ENCODE results near the gene CCNI2. TPM values are rescaled to one million over a fixed set of nuclear protein-coding genes. Genes with fewer than 3 reads are reported as not detected.
"Not testable (repeated sequence)": the region's sequence is repeated elsewhere in the genome, so short reads cannot be mapped to it uniquely, and the experiment has no call there.

CCNI2 gene
- total RNA-seq, 1 donor from 2014 or later = 7.6 TPM

DNA sequence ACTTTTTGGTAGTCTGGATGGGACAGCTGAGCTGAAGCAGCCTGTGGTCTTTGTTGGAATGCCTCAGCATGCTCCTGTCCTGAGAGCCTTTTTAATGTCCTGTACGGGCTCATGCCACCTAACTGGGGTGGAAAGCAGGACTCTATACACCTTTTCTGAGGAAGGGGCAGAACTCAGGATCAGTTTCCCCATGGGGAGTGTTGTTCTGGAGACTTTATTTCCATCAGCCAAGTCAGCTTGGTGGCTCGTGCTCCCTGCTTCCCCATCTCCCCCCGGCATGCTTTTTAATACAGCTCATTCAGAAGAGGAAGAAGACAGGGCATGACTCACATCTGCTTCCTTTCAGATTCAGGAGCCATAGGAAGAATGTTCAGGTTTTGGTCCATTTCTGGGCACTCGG lies 34.9 kb downstream of the CCNI2 start:
- peaks cover 2% of the 10 kb centered on the region for H3K36me3 Mint-ChIP-seq (ENCODE audit: low read depth)
- peaks cover 25% of the 10 kb centered on the region for H3K4me1 Mint-ChIP-seq (ENCODE audit: low read depth)
- intact Hi-C loops (cut with micrococcal nuclease) = no loop called here
- peaks cover 64% of the 10 kb centered on the region for H3K27me3 Mint-ChIP-seq (ENCODE audit: low read depth)
- H3K4me3 Mint-ChIP-seq (ENCODE audit: low read depth) = no peak overlapping the region
- DNase-seq (ENCODE audit: low spot score) = no peak
- H3K27ac Mint-ChIP-seq = no peak overlapping the region
- H3K9me3 Mint-ChIP-seq = no peaks in the 10 kb centered on the region

- Mint-ChIP-seq H3K4me1 (ENCODE audit: low read depth) (peaks cover 11% of the 10 kb centered on the region), H3K4me3 (ENCODE audit: low read depth) (no peak overlapping the region), H3K27me3 (ENCODE audit: low read depth) (peaks cover 57% of the 10 kb centered on the region), H3K36me3 (ENCODE audit: low read depth) (no peaks in the 10 kb centered on the region), H3K27ac (no peak overlapping the region), H3K9me3 (no peaks in the 10 kb centered on the region)
- no peak for DNase-seq (ENCODE audit: low spot score)
- intact Hi-C loops (cut with micrococcal nuclease) = no loop called here
These were observed 38.1 kb downstream of the CCNI2 start for GRCh38 chr5:132785365-132785764.

GRCh38 chr5:132785864-132786263 lies 38.6 kb downstream of the CCNI2 start:
- Mint-ChIP-seq H3K27me3 (ENCODE audit: low read depth) (peaks cover 54% of the 10 kb centered on the region), H3K4me1 (ENCODE audit: low read depth) (peaks cover 9% of the 10 kb centered on the region), H3K4me3 (ENCODE audit: low read depth) (no peak overlapping the region), H3K27ac (no peak overlapping the region), H3K36me3 (ENCODE audit: low read depth) (no peaks in the 10 kb centered on the region), H3K9me3 (no peaks in the 10 kb centered on the region)
- DNase-seq (ENCODE audit: low spot score) = no peak
- intact Hi-C loops (cut with micrococcal nuclease) = no loop called here

DNA sequence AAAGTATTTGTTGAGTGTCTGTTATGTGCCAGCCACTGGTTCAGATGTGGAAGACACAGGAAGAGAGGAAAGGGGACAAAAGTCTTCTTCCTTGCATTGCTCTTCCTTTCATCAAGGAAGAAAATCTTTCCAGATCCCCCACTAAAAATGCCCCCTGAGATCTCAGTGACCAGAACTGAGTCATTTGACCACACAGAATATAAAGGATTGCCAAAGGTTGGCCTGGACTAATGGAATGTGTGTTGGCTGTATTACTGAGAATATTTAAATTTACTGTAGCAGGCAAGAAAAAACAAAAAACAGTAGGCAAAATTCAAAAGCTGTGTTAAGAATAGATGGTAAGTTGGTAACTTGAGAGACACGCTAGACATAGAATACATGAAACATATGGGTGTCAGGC lies 39.9 kb downstream of the CCNI2 start:
- Mint-ChIP-seq H3K27ac (no peak overlapping the region), H3K36me3 (ENCODE audit: low read depth) (no peaks in the 10 kb centered on the region), H3K4me3 (ENCODE audit: low read depth) (no peak overlapping the region), H3K9me3 (no peaks in the 10 kb centered on the region), H3K4me1 (ENCODE audit: low read depth) (peaks cover 7% of the 10 kb centered on the region), H3K27me3 (ENCODE audit: low read depth) (peaks cover 48% of the 10 kb centered on the region)
- intact Hi-C loops (cut with micrococcal nuclease) = no loop called here
- no peak for DNase-seq (ENCODE audit: low spot score)

GRCh38 chr5:132788508-132788907 lies 41.3 kb downstream of the CCNI2 start:
- peaks cover 47% of the 10 kb centered on the region for H3K27me3 Mint-ChIP-seq (ENCODE audit: low read depth)
- intact Hi-C loops (cut with micrococcal nuclease) = no loop called here
- H3K36me3 Mint-ChIP-seq (ENCODE audit: low read depth) = no peaks in the 10 kb centered on the region

GRCh38 chr5:132788990-132789886 lies 42.0 kb downstream of the CCNI2 start:
- no peaks in the 10 kb centered on the region for H3K9me3 Mint-ChIP-seq
- H3K4me1 Mint-ChIP-seq (ENCODE audit: low read depth) = peaks cover 4% of the 10 kb centered on the region
- intact Hi-C loops (cut with micrococcal nuclease) = no loop called here
- no peak for DNase-seq (ENCODE audit: low spot score)
- no peak overlapping the region for H3K4me3 Mint-ChIP-seq (ENCODE audit: low read depth)
- peaks cover 50% of the 10 kb centered on the region for H3K27me3 Mint-ChIP-seq (ENCODE audit: low read depth)
- H3K27ac Mint-ChIP-seq = no peak overlapping the region
- no peaks in the 10 kb centered on the region for H3K36me3 Mint-ChIP-seq (ENCODE audit: low read depth)

More at GRCh38 chr5:132788508-132788907, 41.3 kb downstream of the CCNI2 start:
- Mint-ChIP-seq H3K4me3 (ENCODE audit: low read depth) (no peak overlapping the region), H3K9me3 (no peaks in the 10 kb centered on the region), H3K27ac (no peak overlapping the region), H3K4me1 (ENCODE audit: low read depth) (peaks cover 4% of the 10 kb centered on the region)
- DNase-seq (ENCODE audit: low spot score) = no peak

- intact Hi-C loops (cut with micrococcal nuclease) = no loop called here
- H3K4me3 Mint-ChIP-seq (ENCODE audit: low read depth) = no peak overlapping the region
- no peak for DNase-seq (ENCODE audit: low spot score)
- peaks cover 4% of the 10 kb centered on the region for H3K4me1 Mint-ChIP-seq (ENCODE audit: low read depth)
- H3K36me3 Mint-ChIP-seq (ENCODE audit: low read depth) = no peaks in the 10 kb centered on the region
- H3K9me3 Mint-ChIP-seq = no peaks in the 10 kb centered on the region
- peaks cover 52% of the 10 kb centered on the region for H3K27me3 Mint-ChIP-seq (ENCODE audit: low read depth)
- no peak overlapping the region for H3K27ac Mint-ChIP-seq
These were observed 43.1 kb downstream of the CCNI2 start for GRCh38 chr5:132790201-132790865.

DNA sequence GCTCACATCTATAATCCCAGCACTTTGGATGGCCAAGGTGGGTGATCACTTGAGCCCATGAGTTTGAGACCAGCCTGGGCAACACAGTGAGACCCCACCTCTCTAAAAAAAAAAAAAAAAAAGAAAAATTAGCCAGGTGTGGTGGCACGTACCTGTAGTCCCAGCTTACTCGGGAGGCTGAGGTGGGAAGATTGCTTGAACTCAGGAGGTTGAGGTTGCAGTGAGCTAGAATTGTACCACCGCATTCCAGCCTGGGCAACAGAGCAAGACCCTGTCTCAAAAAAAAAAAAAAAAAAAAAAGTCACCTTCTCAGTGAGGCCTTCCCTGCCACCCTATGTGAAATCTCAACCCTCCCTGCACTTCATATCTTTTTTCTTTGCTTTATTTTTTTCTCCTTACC lies 43.8 kb downstream of the CCNI2 start:
- H3K9me3 Mint-ChIP-seq = no peaks in the 10 kb centered on the region
- no peaks in the 10 kb centered on the region for H3K36me3 Mint-ChIP-seq (ENCODE audit: low read depth)
- intact Hi-C loops (cut with micrococcal nuclease) = no loop called here
- no peak overlapping the region for H3K4me3 Mint-ChIP-seq (ENCODE audit: low read depth)
- no peak for DNase-seq (ENCODE audit: low spot score)
- H3K27me3 Mint-ChIP-seq (ENCODE audit: low read depth) = peaks cover 47% of the 10 kb centered on the region
- no peak overlapping the region for H3K27ac Mint-ChIP-seq
- peaks cover 4% of the 10 kb centered on the region for H3K4me1 Mint-ChIP-seq (ENCODE audit: low read depth)

DNA sequence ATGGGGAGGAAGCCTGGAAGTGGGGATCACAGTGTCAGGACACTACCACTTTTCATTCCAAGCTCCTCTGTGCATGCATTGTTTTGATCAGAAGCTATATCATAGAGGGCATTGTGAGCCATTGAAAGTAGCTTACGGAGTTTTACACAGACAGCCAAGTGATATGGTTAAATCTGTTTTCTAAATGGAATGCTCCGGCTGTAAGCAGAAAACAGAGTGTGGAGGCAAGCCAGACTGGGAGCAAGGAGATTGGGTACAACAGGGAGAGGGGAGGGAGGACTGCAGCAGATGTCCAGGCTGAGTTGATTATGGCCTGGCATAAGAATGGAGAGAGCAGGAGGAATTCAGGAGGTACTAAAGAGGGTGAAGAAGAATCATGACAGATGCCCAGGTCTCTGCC lies 50.4 kb downstream of the CCNI2 start:
- Mint-ChIP-seq H3K4me3 (ENCODE audit: low read depth) (no peak overlapping the region), H3K27me3 (ENCODE audit: low read depth) (peaks cover 40% of the 10 kb centered on the region), H3K27ac (no peak overlapping the region), H3K36me3 (ENCODE audit: low read depth) (no peaks in the 10 kb centered on the region), H3K4me1 (ENCODE audit: low read depth) (peaks cover 5% of the 10 kb centered on the region), H3K9me3 (no peaks in the 10 kb centered on the region)
- intact Hi-C loops (cut with micrococcal nuclease) = no loop called here
- DNase-seq (ENCODE audit: low spot score) = no peak

- peaks cover 5% of the 10 kb centered on the region for H3K4me1 Mint-ChIP-seq (ENCODE audit: low read depth)
- DNase-seq (ENCODE audit: low spot score) = no peak
- no peaks in the 10 kb centered on the region for H3K36me3 Mint-ChIP-seq (ENCODE audit: low read depth)
- H3K27ac Mint-ChIP-seq = no peak overlapping the region
- intact Hi-C loops (cut with micrococcal nuclease) = no loop called here
- no peak overlapping the region for H3K4me3 Mint-ChIP-seq (ENCODE audit: low read depth)
- peaks cover 50% of the 10 kb centered on the region for H3K27me3 Mint-ChIP-seq (ENCODE audit: low read depth)
- no peaks in the 10 kb centered on the region for H3K9me3 Mint-ChIP-seq
These were observed 52.2 kb downstream of the CCNI2 start for GRCh38 chr5:132799392-132799791.

- Mint-ChIP-seq H3K4me1 (ENCODE audit: low read depth) (peaks cover 5% of the 10 kb centered on the region), H3K4me3 (ENCODE audit: low read depth) (no peak overlapping the region), H3K27me3 (ENCODE audit: low read depth) (peaks cover 52% of the 10 kb centered on the region), H3K27ac (no peak overlapping the region), H3K36me3 (ENCODE audit: low read depth) (no peaks in the 10 kb centered on the region), H3K9me3 (no peaks in the 10 kb centered on the region)
- intact Hi-C loops (cut with micrococcal nuclease) = loop anchor here (5.0 kb wide), 1 partner anchor 208 kb away; no protein-coding TSS in a partner anchor
- no peak for DNase-seq (ENCODE audit: low spot score)
These were observed 53.3 kb downstream of the CCNI2 start for GRCh38 chr5:132800545-132800944.

DNA sequence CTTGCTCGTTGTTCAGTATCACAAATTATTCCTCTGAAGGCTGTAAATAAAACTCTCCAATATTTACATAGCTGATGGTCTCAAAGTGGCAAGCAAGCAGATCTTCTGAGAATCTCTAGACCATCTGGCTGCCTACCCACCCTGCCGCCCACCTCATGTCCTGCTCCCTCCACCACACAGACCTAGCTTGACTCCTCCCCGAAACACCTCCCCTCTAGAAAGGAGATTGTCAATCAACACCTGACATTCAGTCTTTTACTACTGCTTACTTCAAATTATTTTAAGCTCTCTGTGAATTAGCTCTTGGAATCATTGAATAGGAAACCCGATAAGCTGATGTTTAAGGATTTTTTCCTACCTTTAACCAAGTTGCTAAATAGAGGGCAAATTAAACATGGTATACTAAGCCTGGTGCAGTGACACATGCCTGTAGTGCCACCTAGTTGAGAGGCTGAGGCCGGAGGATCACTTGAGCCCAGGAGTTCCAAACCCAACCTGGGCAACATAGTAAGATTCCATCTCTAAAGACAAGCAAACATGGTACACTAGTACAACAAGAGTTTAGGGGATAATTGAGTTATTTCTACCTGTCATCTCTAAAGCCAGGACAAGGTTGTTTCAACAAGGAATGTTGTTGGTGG lies 54.9 kb downstream of the CCNI2 start:
- no peak for DNase-seq (ENCODE audit: low spot score)
- Mint-ChIP-seq H3K36me3 (ENCODE audit: low read depth) (no peaks in the 10 kb centered on the region), H3K9me3 (no peaks in the 10 kb centered on the region), H3K27ac (no peak overlapping the region), H3K27me3 (ENCODE audit: low read depth) (peaks cover 48% of the 10 kb centered on the region), H3K4me3 (ENCODE audit: low read depth) (no peak overlapping the region), H3K4me1 (ENCODE audit: low read depth) (peaks cover 5% of the 10 kb centered on the region)
- intact Hi-C loops (cut with micrococcal nuclease) = loop anchor here (5.0 kb wide), 1 partner anchor 210 kb away; no protein-coding TSS in a partner anchor

DNA sequence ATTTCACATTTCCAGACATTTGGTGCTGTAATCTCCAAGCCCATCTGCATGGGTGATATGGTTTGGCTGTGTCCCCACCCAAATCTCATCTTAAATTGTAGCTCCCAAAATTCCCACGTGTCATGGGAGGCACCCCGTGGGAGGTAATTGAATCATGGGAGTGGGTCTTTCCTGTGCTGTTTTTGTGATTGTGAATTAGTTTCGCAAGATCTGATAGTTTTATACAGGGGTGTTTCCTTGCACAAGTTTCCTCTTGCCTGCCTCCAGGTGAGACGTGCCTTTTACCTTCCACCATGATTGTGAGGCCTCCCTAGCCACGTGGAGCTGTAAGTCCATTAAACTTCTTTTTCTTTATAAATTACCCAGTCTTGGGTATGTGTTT lies 55.5 kb downstream of the CCNI2 start:
- not testable (repeated sequence) for H3K27ac Mint-ChIP-seq; DNase-seq (ENCODE audit: low spot score); H3K4me3 Mint-ChIP-seq (ENCODE audit: low read depth); H3K36me3 Mint-ChIP-seq (ENCODE audit: low read depth); H3K4me1 Mint-ChIP-seq (ENCODE audit: low read depth); H3K9me3 Mint-ChIP-seq
- intact Hi-C loops (cut with micrococcal nuclease) = loop anchor here (5.0 kb wide), 1 partner anchor 210 kb away; no protein-coding TSS in a partner anchor
- peaks cover 51% of the 10 kb centered on the region for H3K27me3 Mint-ChIP-seq (ENCODE audit: low read depth)
